ENCODE results near the gene ATXN10.

- TF ChIP-seq CTCF (conservative IDR thresholded peaks at IDR 0.05; ENCODE audit: low read length) (no peak), EZH2phosphoT487 (IDR thresholded peaks at IDR 0.05; ENCODE audit: borderline replicate concordance) (no peak)
These were observed 105.6 kb downstream of the ATXN10 start for GRCh38 chr22:45777046-45777851.
